ENCODE measurements around the gene GRM2. TPM values are rescaled to one million over a fixed set of nuclear protein-coding genes. Genes with fewer than 3 reads are reported as not detected.

GRM2 gene
- total and polyA plus RNA-seq, 4 donors, result 0.13 to 0.77 (median 0.25) TPM

- TF ChIP-seq, protein P1, sequence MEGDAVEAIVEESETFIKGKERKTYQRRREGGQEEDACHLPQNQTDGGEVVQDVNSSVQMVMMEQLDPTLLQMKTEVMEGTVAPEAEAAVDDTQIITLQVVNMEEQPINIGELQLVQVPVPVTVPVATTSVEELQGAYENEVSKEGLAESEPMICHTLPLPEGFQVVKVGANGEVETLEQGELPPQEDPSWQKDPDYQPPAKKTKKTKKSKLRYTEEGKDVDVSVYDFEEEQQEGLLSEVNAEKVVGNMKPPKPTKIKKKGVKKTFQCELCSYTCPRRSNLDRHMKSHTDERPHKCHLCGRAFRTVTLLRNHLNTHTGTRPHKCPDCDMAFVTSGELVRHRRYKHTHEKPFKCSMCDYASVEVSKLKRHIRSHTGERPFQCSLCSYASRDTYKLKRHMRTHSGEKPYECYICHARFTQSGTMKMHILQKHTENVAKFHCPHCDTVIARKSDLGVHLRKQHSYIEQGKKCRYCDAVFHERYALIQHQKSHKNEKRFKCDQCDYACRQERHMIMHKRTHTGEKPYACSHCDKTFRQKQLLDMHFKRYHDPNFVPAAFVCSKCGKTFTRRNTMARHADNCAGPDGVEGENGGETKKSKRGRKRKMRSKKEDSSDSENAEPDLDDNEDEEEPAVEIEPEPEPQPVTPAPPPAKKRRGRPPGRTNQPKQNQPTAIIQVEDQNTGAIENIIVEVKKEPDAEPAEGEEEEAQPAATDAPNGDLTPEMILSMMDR (IDR thresholded peaks at IDR 0.05; ENCODE audit: control extremely low read depth, extremely low read depth), result no peak
- peak in 1 of 3 donors; percentile 4 for DNase-seq
Observed at GRCh38 chr3:51709004-51709420, 2.1 kb downstream of the GRM2 start.

GRCh38 chr3:51709675-51710074 lies 2.8 kb downstream of the GRM2 start:
- DNase-seq (no peak), ATAC-seq (ENCODE audit: insufficient read depth, low FRiP score) (no peak)
- peaks cover 0 to 11% (median 2%) of the 10 kb centered on the region in 3 donors for H3K27me3 ChIP-seq (ENCODE audit: control insufficient read depth in 3 of 3, insufficient read depth in 3 of 3, low read length in 2 of 3)
- H3K4me1 ChIP-seq (ENCODE audit: control insufficient read depth in 5 of 5, insufficient read depth in 5 of 5, low read length in 5 of 5), result peaks cover 0 to 6% (median 0%) of the 10 kb centered on the region in 5 donors
- no peak overlapping the region for H3K27ac ChIP-seq (ENCODE audit: low read depth in 1 of 2, low read length in 1 of 2)
- WGBS, 2 donors, result 73 to 87% methylated on average over 3 to 4 of the region's 4 CpGs
- no peak overlapping the region for H3K9ac ChIP-seq (ENCODE audit: insufficient read depth in 1 of 2, low read length in 2 of 2)
- peaks cover 0 to 3% (median 0%) of the 10 kb centered on the region in 4 donors for H3K9me3 ChIP-seq (ENCODE audit: control insufficient read depth in 4 of 4, insufficient read depth in 3 of 4, low read length in 3 of 4)
- TF ChIP-seq, protein P1 (IDR thresholded peaks at IDR 0.05; ENCODE audit: control extremely low read depth, extremely low read depth), result no peak
- H3K36me3 ChIP-seq (ENCODE audit: control insufficient read depth in 4 of 4, insufficient read depth in 4 of 4, low read length in 4 of 4), result peaks cover 0 to 10% (median 0%) of the 10 kb centered on the region in 4 donors
- no peak overlapping the region for H3K4me3 ChIP-seq

More at GRCh38 chr3:51709004-51709420, 2.1 kb downstream of the GRM2 start:
- H3K4me1 ChIP-seq (ENCODE audit: control insufficient read depth in 5 of 5, insufficient read depth in 5 of 5, low read length in 5 of 5), result peaks cover 0 to 6% (median 0%) of the 10 kb centered on the region in 5 donors
- 94 to 96% methylated on average over 17 of the region's 17 CpGs for WGBS, 2 donors
- H3K4me3 ChIP-seq, result no peak overlapping the region
- peaks cover 0 to 3% (median 0%) of the 10 kb centered on the region in 4 donors for H3K9me3 ChIP-seq (ENCODE audit: control insufficient read depth in 4 of 4, insufficient read depth in 3 of 4, low read length in 3 of 4)
- no peak overlapping the region for H3K27ac ChIP-seq (ENCODE audit: low read depth in 1 of 2, low read length in 1 of 2)
- H3K9ac ChIP-seq (ENCODE audit: insufficient read depth in 1 of 2, low read length in 2 of 2), result no peak overlapping the region
- ATAC-seq (ENCODE audit: insufficient read depth, low FRiP score), result no peak
- H3K27me3 ChIP-seq (ENCODE audit: control insufficient read depth in 3 of 3, insufficient read depth in 3 of 3, low read length in 2 of 3), result peaks cover 0 to 11% (median 2%) of the 10 kb centered on the region in 3 donors
- peaks cover 0 to 16% (median 0%) of the 10 kb centered on the region in 4 donors for H3K36me3 ChIP-seq (ENCODE audit: control insufficient read depth in 4 of 4, insufficient read depth in 4 of 4, low read length in 4 of 4)

DNA sequence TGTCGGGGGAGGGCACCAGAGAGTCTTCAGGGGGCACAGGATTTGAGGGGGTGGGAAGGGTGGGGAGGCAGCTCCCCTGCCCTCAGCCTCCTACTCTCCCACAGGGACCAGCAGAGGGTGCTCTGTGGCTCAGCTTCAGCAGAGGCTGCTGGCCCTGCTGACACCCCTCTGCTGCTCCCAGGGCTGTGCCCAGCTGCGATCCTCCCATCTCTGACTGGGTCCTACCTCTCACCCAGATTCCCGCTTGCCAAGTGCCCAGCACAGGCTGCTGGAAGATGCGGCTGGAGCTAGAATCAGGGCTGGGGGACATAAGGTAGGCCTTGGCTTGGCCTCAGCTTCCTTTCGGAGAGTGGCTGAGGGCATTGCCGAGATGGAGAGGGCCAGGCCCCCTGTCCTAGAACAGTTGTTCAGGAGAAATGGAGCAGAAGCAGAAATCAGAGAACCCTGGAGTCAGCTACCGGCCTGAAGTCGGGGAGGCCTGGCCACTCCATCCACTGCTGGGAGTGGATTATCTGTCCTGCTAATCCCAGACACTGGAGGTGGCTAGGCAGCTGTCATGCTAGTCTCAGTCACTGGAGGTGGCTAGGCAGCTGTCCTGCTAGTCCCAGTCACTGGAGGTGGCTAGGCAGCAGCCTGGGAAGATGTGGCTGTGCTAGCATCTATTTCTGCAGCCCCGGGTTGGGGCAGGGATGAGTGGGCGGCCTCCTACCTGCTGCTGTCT lies 3.9 kb downstream of the GRM2 start:
- Histone ChIP-seq H3K9ac (ENCODE audit: insufficient read depth in 1 of 2, low read length in 2 of 2) (no peak overlapping the region), H3K4me1 (ENCODE audit: control insufficient read depth in 5 of 5, insufficient read depth in 5 of 5, low read length in 5 of 5) (peaks cover 0 to 6% (median 0%) of the 10 kb centered on the region in 5 donors), H3K27me3 (ENCODE audit: control insufficient read depth in 3 of 3, insufficient read depth in 3 of 3, low read length in 2 of 3) (peaks cover 0 to 11% (median 2%) of the 10 kb centered on the region in 3 donors), H3K4me3 (no peak overlapping the region), H3K9me3 (ENCODE audit: control insufficient read depth in 4 of 4, insufficient read depth in 3 of 4, low read length in 3 of 4) (peaks cover 0 to 3% (median 0%) of the 10 kb centered on the region in 4 donors), H3K36me3 (ENCODE audit: control insufficient read depth in 4 of 4, insufficient read depth in 4 of 4, low read length in 4 of 4) (peaks cover 0 to 4% (median 0%) of the 10 kb centered on the region in 4 donors), H3K27ac (ENCODE audit: low read depth in 1 of 2, low read length in 1 of 2) (no peak overlapping the region)
- TF ChIP-seq, protein P1 (IDR thresholded peaks at IDR 0.05; ENCODE audit: control extremely low read depth, extremely low read depth), result no peak
- 83 to 86% methylated on average over 10 of the region's 10 CpGs for WGBS, 2 donors
- DNase-seq (no peak), ATAC-seq (ENCODE audit: insufficient read depth, low FRiP score) (no peak)

Measured in lung (tissue), 12 donors.